Measurements from ENCODE around the gene TMEM270. TPM values are rescaled to one million over a fixed set of nuclear protein-coding genes. Genes with fewer than 3 reads are reported as not detected.
"Not testable (repeated sequence)": the region's sequence is repeated elsewhere in the genome, so short reads cannot be mapped to it uniquely, and the experiment has no call there.

Gene TMEM270
- polyA plus RNA-seq, 1 donor, result not detected

DNA sequence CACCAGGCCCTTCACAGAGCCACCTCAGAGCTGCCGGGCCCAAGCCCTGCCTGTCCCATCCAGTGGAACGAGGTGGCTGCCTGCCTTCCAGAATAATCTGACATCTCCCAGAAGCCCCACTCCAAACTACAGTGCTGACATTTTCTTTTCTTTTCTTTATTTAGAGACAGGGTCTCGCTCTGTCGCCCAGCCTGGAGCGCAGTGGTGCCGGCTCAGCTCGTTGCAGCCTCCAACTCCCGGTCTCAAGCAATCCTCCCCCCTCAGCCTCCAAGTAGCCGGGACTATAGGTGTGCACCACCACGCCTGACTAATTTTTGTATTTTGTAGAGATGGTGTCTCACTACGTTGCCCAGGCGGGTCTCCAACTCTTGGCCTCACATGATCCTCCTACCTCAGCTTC, 346 bp downstream of the TMEM270 start:
- DNase-seq, result no peak

GRCh38 chr7:73864981-73865711, 4.2 kb downstream of the TMEM270 start:
- DNase-seq, result no peak

- peak; percentile 54 for DNase-seq
Observed at GRCh38 chr7:73865738-73866445, 4.9 kb downstream of the TMEM270 start.

DNA sequence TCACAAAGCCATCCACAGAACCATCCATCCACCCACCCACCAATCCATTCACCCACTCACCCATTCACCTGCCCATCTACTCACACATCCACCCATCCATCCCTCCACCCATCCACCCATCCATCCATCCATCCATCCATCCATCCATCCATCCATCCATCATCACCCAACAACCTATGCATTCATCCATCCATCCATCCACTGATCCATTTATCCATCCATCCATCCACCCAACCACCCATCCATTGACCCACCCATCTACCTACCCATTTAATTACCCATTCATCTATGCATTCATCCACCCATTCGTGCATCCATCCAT, 5.4 kb downstream of the TMEM270 start:
- DNase-seq, result no peak

DNA sequence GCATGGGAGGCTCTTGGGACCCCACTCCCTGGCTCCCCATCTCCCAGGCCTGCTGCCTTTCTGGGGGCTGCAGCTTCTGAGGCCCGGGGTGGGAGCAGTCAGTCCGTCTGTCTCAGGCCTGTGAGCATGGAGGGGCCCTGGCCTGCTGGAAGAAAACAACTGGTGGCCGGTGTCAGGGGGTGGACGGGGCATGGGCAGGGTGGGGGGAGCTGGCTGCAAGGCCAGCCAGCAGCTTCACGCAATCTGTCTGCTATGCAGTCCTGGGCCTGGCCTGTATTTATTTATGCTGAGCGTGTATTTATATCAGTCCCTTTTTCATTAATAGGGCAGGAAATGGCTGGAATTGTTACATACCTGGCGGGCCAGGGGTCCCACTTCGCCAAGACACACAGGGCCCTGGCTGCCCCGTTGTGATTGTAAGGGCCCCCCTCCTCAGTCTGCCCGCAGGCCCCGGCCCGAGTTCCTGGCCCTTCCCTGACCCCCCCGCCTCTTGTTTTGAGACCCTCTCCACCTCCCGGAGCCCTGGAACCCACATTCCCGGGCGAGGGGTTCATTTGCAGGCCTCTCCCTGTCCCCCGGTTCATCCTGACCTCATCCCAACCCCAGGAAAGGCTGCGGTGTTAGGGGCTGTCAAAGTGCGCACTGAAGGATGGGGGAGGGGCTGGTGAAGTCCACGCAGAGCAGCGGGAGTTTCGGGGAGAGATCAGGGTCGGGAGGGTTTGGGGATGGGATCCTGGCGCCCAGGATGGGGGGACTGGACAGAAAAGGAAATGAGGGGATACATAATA, 8.2 kb downstream of the TMEM270 start:
- no peak for DNase-seq

DNA sequence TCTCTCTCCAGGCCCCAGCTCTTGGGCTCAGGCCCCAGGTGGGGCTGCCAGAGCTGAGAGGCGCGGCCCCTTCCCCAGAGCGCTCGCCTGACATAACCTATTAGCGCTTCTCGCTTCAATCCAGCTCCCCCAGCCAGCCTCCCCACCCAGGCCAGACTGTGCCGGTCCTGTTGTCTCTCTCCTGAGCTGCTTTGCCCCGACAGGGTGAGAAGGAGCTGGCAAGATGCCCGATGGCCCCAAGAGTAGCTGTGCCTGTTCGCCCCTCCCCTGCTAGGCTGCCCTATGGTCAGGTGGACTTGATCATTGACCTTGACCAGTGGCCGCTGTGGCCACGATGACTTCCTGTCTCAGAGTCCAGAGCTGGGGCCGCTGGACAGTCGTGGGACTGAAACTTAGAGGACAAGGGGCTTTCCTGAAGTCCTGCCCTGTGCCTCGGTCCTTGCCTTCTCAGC, 9.1 kb downstream of the TMEM270 start:
- DNase-seq, result peak; percentile 24

DNA sequence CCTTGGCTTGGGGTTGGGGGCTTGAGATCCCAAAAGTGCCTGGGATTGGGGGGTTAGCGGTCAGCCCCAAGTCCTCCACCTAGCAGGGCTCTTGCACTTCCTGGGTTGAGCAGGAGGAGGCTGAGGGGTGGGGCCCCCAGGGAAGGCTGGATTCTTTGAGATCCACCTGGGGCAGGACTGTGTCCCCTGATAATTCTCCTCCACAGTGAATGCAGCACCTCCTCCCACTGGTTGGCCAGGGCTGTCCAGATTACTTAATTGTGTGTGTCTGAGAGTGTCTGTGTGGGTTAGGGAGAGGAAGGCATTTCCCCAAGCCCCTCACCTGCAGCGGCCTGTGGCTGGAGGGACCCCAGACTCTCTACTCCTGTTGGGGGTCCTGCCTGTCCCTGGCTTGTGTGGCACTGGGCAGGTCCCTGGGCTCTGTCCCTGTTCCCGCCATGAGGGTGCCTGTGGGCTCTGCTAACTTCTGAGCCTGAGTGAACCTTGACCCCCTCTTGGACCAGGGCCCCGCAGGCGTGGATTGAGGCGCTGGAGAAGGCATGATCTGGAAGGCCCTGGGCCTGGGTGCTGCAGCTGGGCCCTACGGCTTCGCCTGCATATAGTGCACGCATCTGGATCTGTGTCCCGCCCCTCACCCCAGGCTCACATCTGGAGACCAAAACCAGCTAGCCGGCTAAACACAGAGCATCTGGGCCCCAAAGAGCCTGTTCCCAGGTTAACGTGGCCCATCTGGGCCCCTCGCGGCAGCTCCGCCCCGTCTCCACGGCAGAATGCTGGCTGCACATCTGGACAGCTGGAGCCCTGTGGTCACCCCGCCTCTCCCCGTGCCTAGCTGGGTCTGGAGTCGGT, 10.4 kb downstream of the TMEM270 start:
- peak; percentile 57 for DNase-seq

DNA sequence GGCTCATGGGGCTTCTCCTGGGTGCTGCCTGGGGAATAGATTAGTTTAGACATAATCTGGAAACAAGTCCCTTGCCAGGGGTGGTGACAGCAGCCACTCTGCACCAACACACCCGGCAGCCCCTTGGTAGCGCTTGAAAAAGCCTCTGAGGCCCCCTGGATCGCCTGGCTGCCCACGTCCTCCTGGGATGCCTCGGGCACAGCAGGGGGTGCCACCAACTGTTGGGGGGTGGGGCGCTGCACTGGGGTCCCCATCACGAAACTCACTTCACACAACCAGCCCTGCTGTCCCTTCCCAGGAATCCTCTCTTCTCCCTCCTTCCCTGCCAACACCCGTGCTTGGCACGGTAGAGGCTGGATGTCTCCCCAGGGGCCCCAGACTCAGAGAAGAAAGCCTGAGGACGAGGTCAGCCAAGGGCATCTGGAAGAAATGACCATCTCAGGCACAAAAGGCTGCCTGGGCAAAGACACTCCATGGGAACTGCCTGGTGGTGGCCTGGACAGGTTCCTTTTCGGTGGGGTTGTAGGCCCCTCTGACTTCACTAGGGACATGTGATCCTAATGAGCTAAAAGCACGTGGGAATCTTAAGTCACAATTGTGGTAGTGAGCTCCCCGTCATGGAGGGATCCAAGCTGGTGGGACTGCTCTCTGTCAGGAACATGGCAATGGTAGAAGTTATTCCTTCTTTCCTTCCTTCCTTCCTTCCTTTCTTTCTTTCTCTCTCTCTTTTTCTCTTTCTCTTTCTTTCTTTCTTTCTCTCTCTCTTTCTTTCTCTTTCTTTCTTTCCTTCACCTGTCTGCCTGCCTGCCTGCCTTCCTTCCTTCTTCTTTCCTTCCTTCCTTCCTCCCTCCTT, 11.3 kb downstream of the TMEM270 start:
- no peak for DNase-seq

GRCh38 chr7:73876361-73876760, 15.4 kb downstream of the TMEM270 start:
- no peak for DNase-seq

DNA sequence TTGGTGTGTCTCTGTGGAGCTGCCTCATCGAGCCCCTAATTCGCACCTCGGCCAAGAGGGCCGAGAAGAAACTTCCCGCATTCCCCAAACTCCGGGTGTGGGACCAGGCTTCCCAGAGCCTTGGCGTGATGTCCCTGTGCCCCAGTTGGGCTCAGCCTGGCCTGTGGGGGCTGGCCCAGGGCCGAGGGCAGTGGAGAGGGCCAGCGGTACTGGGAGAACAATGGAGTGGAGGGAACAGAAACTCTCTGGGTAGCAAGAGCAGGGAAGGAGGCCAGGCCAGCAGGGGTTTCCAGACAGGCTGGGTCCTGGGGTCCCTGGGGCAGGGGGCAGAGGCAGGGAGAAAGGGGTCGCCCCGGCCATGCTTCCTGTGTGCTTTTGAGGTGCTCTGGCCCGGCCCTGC, 16.0 kb downstream of the TMEM270 start:
- DNase-seq, result no peak

- no peak for DNase-seq
Observed at GRCh38 chr7:73879977-73880681, 19.2 kb downstream of the TMEM270 start.

GRCh38 chr7:73880755-73881328, 19.9 kb downstream of the TMEM270 start:
- DNase-seq, result no peak

- DNase-seq, result no peak
Observed at GRCh38 chr7:73881352-73882046, 20.5 kb downstream of the TMEM270 start.

GRCh38 chr7:73882047-73882402, 21.1 kb downstream of the TMEM270 start:
- no peak for DNase-seq

DNA sequence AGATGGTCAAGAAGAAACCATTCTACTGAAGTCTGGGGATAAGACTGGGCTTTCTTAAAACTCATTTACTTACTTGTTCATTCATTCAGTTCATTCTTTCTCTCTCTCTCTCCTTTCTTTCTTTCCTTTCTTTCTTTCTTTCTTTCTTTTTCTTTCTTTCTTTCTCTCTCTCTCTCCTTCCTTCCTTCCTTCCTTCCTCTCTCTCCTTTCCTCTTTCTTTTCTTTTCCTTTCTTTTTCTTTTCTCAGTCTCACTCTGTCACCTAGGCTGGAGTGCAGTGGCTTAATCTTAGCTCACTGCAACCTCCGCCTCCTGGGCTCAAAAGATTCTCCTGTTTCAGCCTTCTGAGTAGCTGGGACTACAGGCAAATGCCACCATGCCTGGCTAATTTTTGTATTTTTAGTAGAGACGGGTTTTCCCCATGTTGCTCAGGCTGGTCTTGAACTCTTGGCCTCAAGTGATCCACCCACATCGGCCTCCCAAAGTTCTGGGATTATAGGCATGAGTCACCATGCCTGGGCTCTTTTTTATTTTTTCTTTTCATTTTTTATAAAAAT, 24.0 kb downstream of the TMEM270 start:
- not testable (repeated sequence) for DNase-seq

DNA sequence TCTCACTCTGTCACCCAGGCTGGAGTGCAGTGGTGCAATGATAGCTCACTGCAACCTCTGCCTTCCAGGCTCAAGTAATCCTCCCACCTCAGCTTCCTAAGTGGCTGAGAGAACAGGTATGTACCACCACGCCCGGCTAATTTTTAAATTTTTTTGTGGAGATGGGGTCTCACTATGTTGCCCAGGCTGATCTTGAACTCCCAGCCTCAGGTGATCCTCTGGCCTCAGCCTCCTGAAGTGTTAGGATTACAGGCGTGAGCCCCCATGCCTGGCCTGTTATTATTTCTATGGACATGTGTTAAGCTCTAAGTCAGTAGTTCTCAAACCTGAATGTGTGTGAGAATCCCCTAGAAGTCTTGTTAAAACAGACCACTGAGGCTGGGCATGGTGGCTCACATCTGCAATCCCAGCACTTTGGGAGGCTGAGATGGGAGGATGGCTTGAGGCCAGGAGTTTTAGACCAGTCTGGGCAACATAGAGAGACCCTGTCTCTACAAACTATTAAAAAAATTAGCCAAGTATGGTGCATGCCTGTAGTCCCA, 24.5 kb downstream of the TMEM270 start:
- DNase-seq, result no peak

DNA sequence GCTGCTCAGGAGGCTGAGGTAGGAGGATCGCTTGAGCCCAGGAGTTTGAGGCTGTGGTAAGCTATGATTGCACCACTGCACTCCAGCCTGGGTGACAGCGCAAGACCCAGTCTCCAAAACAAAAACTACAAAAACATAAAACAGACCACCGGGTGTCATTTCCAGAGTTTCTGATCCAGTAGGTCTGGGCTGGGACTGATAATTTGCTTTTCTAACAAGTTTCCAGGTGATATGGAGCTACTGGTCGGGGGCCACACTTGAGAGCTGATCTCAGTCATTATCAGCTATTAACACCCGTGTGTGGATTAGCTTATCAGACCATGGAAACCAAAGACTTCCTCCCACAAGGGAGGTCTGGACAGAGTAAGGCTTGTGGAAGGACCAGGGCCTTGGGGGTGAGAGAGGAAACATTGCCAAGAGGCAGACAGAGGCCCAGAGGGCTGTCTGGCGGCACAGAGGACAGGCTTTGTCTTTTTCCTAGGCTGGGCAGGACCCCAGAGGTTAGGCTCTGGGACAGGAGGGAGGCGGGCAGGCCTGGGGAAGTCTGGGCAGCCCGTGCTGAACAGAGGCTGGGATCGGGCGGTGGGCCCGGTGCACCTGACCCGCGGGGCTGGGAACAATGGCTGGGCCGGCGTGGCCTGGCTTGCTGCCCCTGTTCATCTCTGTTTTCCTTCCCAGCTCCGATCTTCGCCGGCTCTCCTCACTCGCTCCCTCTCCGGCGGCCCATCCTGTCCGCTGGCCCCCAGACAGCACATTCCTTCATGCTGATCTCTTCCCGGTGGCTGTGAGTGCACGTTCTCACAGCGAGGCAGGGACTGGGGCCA, 25.2 kb downstream of the TMEM270 start:
- peak; percentile 81 for DNase-seq

DNA sequence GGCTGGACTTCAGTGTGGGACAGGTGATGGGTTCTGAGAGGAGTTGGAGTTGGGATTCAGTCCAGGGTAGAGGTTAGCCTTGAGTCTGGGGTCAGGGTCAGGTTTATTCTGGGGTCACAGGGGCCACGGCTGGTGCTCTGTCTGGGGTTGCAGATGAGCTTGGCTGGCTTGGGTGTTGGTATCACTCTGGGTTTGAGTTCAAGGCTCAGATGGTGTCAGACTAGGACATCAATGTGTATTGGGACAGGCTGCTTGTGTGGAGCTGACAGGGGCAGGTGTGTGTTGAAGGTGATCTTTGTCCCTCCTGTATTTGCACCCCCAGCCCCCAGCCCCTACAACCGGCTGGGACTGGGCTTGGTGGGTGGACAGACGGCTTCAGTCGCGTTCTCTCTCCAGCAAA, 26.8 kb downstream of the TMEM270 start:
- no peak for DNase-seq
